GM19240 (cell line): ENCODE measurements around the gene OXCT1.
"Not testable (repeated sequence)": the region's sequence is repeated elsewhere in the genome, so short reads cannot be mapped to it uniquely, and the experiment has no call there.

ENCODE experiments used
- DNase-seq: peaks from one replicate; pipeline ENCODE4 v3.0.0; 2011; ENCODE audit warnings: low spot score; ENCODE audit not compliant: insufficient read length

Gene OXCT1

DNA sequence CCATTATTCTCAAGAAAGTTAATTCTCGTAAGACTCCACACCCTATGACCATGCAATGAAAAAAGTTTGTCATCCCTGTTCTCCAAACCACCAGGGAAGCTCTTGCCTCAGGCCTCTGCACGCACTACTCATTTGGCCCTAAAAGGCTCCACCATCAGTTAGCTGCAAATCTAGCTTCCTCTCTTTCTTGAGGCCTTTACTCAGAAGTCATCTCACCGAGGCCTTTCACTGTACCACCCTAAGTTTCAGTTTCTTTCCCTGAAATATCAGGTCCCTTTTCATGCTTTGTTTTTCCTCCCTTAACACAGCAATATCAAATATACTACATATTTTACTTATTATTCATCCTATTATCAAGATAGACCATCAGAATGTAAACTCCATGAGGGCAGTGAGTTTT, 39.1 kb downstream of the OXCT1 start:
- DNase-seq, result no peak

DNA sequence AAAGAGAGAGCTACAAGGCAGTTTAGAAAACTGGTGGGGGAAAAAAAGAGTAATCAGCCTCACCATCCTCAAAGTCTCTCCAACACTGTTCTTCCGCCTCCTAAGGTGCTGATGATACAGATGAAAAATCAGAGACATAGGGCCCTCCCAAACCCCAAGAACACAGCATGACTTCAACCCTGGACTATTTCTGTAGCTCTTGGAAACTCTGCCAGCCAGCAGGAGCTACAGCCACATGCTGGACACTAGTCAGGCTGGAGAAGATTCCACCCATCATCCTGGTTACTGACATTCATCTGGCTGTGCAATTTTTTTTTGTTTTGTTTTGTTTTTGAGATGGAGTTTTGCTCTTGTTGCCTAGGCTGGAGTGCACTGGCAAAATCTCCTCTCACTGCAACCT, 42.4 kb downstream of the OXCT1 start:
- DNase-seq, result no peak

- DNase-seq, result no peak
Measured at GRCh38 chr5:41822036-41822435, 48.2 kb downstream of the OXCT1 start.

GRCh38 chr5:41821051-41821450, 49.2 kb downstream of the OXCT1 start:
- no peak for DNase-seq

DNA sequence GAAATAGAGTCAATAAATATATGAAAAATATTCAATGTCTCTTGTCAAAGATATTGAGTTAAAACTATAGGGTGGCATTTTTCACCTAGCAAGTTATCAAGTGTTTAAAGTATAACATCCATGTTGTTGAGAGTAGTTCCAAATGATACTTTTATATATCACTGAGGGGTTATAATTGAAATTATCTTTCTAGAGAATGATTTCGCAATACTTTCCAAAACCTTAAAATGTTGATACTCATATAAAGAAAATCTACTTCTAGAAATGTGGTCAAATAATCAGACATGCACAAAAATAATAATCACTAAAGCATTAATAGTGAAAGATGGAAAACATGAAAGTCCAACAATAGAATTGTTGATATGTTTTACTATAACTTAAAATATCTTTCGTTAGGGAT, 50.1 kb downstream of the OXCT1 start:
- no peak for DNase-seq

DNA sequence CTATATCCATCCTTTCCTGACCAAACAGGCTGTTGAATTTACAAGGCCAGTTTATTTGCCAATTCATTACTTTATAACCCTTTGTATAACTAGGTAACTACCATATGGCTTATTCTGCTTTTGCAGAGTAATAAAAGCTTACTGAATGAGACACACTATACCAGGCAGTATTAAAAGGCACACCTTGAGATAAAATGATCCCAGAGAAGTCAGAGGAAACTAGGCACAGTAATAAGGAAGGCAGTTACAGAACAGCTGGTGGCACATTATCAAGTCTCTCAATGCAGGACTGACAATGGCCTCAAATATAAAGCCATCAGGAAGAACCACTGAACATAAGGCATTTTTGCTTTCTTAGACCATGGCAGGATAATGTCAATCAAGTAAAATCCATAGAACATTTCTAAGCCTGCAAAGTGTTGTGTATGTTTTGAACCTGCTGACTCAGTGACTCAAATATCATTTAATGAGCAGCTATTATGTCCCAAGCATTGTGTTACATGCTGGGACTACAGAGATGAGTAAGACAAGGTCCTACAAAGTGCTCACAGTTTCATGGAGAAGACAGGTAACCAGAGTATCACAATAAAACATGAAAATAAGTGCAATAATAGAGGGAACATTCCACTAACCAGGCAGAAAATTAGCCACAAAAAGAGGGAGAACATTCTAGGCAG, 52.5 kb downstream of the OXCT1 start:
- DNase-seq, result no peak

DNA sequence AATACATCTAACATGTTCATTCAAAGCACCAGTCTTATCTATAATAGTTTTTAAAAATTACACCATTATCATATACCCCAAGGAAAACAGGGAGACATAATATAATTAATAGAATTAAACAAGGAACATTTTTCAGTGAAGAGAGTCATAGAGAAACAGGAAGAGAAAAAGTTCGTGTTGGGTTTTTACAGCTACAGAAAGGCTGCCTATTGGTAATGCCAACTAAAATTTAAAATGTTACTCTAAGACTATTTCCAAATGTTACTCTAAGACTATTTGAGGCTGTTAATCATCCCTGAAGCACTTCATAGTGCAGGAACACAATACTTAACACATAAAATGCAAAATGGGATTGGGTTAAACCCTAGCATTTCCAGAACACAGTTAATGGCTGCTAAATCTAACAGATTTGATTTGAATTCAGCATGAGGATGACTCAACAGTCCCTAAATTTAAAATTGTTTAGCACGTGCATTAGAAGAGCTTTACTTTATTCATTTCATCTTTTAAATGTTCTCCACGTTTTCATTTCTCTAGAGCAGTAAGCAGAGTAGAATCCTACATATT, 54.5 kb downstream of the OXCT1 start:
- no peak for DNase-seq

- DNase-seq, result no peak
Measured at GRCh38 chr5:41815261-41815660, 55.0 kb downstream of the OXCT1 start.

DNA sequence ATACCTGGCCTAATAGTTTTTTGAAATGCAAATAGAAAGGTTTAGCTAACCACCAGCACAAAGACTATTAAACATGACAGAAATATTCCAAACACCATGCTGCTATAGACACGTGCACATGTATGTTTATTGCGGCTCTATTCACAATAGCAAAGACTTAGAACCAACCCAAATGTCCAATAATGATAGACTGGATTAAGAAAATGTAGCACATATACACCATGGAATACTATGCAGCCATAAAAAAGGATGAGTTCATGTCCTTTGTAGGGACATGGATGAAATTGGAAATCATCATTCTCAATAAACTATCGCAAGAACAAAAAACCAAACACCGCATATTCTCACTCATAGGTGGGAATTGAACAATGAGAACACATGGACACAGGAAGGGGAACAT, 55.9 kb downstream of the OXCT1 start:
- not testable (repeated sequence) for DNase-seq

- no peak for DNase-seq
Measured at GRCh38 chr5:41812156-41812555, 58.1 kb downstream of the OXCT1 start.

- no peak for DNase-seq
Measured at GRCh38 chr5:41809128-41809527, 61.1 kb downstream of the OXCT1 start.

GRCh38 chr5:41808294-41808693, 61.9 kb downstream of the OXCT1 start:
- no peak for DNase-seq

- DNase-seq, result no peak
Measured at GRCh38 chr5:41797662-41798061, 72.6 kb downstream of the OXCT1 start.

DNA sequence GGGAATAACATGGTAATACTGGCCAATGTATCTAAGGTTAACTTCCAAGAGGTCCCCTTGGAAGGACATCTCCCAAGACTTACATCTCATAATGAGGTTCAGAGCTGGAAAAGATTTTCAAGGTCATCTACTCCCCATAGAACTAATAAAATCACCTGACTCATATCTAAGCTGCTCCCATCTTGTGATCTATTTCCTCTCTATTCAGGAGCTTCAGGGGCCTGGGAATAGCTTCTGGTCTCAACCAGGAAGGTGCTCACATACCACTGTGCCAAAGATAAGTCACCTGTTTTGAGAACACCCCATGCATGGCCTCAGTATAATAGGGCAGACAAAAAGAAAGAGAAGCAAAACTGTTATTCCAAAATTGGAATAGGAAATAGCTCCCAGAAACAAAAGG, 74.2 kb downstream of the OXCT1 start:
- no peak for DNase-seq

- DNase-seq, result no peak
Measured at GRCh38 chr5:41795125-41795524, 75.1 kb downstream of the OXCT1 start.

GRCh38 chr5:41794471-41794870, 75.8 kb downstream of the OXCT1 start:
- no peak for DNase-seq

GRCh38 chr5:41793141-41793770, 77.0 kb downstream of the OXCT1 start:
- no peak for DNase-seq

DNA sequence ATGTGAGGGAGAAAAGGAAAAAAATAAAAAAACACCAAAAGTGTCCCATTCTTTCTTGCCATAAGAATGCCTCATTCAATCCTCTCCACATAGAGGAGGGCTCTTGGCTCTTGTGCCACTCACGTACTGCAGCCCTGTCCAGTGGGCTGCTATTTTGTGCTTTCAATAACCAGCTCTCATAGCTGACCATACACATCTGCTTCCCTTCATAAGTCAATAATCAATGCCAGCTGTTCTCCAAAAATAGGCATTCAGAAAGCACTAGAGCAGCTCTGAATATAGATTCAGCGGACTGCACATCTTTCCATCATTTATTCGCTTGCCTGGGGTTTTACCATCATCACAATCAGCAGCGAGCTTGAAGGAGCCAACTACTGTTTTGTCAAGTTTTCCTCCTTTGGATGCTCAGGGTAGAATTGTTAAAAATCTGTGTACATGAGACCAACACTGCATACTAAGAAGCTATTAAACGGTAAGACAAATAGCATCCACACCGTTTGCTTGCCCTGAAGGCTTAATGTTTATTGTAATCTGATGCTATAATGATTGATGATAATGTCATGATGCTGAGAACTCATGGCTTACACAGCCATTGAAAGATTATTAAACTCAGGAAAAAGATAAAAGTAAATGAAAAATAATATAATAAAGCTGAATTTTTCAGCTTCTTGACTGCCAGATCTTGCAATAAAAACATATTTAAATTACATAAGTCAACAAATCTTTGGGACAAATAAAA, 80.0 kb downstream of the OXCT1 start:
- no peak for DNase-seq

DNA sequence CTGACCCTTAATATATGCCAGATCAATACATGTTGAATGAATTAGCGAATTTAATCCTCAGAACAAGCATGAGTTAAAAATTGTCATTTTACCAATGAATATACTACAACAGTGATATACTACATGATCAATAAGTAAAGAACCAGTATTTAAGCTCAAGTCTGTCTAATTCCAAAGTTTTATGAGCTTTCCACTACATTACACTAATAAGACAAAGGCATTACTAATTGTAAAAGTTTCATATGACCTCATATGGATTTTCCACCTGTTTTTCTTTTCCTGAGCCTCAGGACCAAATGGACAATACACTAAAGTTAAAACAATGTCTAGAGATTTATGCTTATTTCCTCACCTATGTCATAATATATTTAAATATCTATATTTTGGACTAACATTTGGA, 80.8 kb downstream of the OXCT1 start:
- no peak for DNase-seq

GRCh38 chr5:41788941-41789368, 81.3 kb downstream of the OXCT1 start:
- no peak for DNase-seq

DNA sequence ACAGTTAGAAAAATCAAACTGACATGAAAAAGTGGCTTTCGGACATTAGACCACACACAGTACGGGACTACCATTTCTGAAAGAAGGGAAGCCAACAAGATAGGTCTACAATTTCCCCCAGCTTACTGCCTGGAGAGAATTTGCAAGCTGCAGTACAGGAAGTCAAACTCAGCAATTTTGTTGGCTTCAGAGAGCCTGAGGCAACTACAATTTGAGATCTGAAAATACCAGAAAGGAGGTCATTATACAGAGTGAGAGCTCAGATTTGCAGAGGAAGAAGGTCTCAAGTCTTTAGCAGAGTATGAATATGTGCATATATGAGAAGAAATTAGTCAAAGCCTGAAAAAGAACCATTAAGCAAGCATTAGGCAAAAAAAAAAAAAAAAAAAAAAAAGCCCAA, 83.0 kb downstream of the OXCT1 start:
- no peak for DNase-seq

GRCh38 chr5:41785061-41785460, 85.2 kb downstream of the OXCT1 start:
- DNase-seq, result no peak
